Stomach (tissue), 9 donors: ENCODE results near the gene MAPKAPK2. TPM values are rescaled to one million over a fixed set of nuclear protein-coding genes. Genes with fewer than 3 reads are reported as not detected.

Experiments
- DNase-seq, 2 donors: peaks; one replicate each; pipeline versions ENCODE4 v3.0.0 to v3.0.0-alpha.2; 2013 to 2019
- H3K27ac ChIP-seq, 5 donors: fragments of 200-600 bp in 4 of 5; sonication (generic) in 4 of 5; one replicate each; pipeline ENCODE4 v1.5.1; 2013 to 2019; ENCODE audit warnings: mild to moderate bottlenecking in 1 of 5, moderate library complexity in 1 of 5
- H3K27me3 ChIP-seq, 3 donors: fragments of 200-600 bp; sonication (generic); one replicate each; pipeline ENCODE4 v1.5.1; 2017 to 2019; ENCODE audit warnings: mixed run types in 1 of 3
- H3K36me3 ChIP-seq, 4 donors: fragments of 200-600 bp; sonication (generic); 1 replicate in 3 of 4; 2 replicates in 1 of 4; pipeline ENCODE4 v1.5.1; 2016 to 2019
- H3K4me1 ChIP-seq, 4 donors: fragments of 200-600 bp; sonication (generic); one replicate each; pipeline ENCODE4 v1.5.1; 2016 to 2019
- H3K4me3 ChIP-seq, 4 donors: fragments of 200-600 bp; sonication (generic) in 3 of 4; one replicate each; pipeline ENCODE4 v1.5.1; 2016 to 2019; ENCODE audit warnings: mild to moderate bottlenecking in 1 of 4
- H3K9me3 ChIP-seq, 4 donors: fragments of 200-600 bp; sonication (generic); one replicate each; pipeline ENCODE4 v1.5.1; 2016 to 2019
- EP300 ChIP-seq: sonication (generic); formaldehyde crosslinking; IDR thresholded peaks from one replicate; pipeline ENCODE4 v1.6.1; 2017; ENCODE audit warnings: antibody characterized with exemption
- POLR2A ChIP-seq, 4 donors: fragments of 450-650 bp; IDR thresholded peaks; one replicate each; pipeline ENCODE4 v1.6.1; 2016; ENCODE audit warnings: antibody characterized with exemption in 4 of 4, control low read depth in 2 of 4, mild to moderate bottlenecking in 1 of 4, moderate library complexity in 1 of 4
- POLR2AphosphoS5 ChIP-seq, 3 donors: sonication (generic); formaldehyde crosslinking; IDR thresholded peaks; one replicate each; pipeline ENCODE4 v1.6.1; 2016; ENCODE audit warnings: antibody characterized with exemption in 3 of 3
- WGBS, 5 donors: extraction: QIAGEN DNeasy Blood & Tissue Kit in 3 of 5; methylation state at CpG; one replicate each; pipeline versions ENCODE4 v1.1.5 to v1.1.7; 2013 to 2018; 5-methylcytosine and 5-hydroxymethylcytosine counted together
- intact Hi-C: fragments of 100-400 bp; cut with DNase I; formaldehyde crosslinking; loops from one replicate; pipeline ENCODE4 v1.15.1; 2023; ENCODE audit warnings: low total_unique reads
- polyA plus RNA-seq, 3 donors: library from polyadenylated mRNA; stranded (reverse); fragments of 200-250 nt; gene quantifications; one replicate each; pipeline ENCODE4 v1.2.3, GENCODE V29; 2013
- total RNA-seq, 5 donors: library from RNA; depleted of rRNA; stranded (reverse); fragments of >200 nt; gene quantifications; one replicate each; pipeline versions ENCODE4 v1.1.0 to v1.2.3, GENCODE V29; 2014 to 2016
- TF ChIP-seq, protein P1 (sequence below), 7 experiments: fragments of 450-650 bp in 4 of 7; fragments of 200-600 bp in 3 of 7; sonication (generic) in 3 of 7; IDR thresholded peaks; one replicate each; pipeline ENCODE4 v1.5.1; 2016 to 2019; ENCODE audit warnings: antibody characterized with exemption in 7 of 7, control low read depth in 2 of 7, mild to moderate bottlenecking in 1 of 7
- donor health status: healthy with polysubstance abuse.
- donor health status: Bipolar disorder and iron deficiency.
- donor health status: healthy.

The MAPKAPK2 gene
- total and polyA plus RNA-seq, 8 donors: 22.6 to 78.0 (median 49.7) TPM

- no peaks in the 10 kb centered on the region for H3K36me3 ChIP-seq
- peaks cover 0 to 18% (median 14%) of the 10 kb centered on the region in 4 donors for H3K4me1 ChIP-seq
- TF ChIP-seq POLR2A (IDR thresholded peaks at IDR 0.05) (no peak), EP300 (no peak), POLR2AphosphoS5 (IDR thresholded peaks at IDR 0.05) (no peak)
- TF ChIP-seq, protein P1, sequence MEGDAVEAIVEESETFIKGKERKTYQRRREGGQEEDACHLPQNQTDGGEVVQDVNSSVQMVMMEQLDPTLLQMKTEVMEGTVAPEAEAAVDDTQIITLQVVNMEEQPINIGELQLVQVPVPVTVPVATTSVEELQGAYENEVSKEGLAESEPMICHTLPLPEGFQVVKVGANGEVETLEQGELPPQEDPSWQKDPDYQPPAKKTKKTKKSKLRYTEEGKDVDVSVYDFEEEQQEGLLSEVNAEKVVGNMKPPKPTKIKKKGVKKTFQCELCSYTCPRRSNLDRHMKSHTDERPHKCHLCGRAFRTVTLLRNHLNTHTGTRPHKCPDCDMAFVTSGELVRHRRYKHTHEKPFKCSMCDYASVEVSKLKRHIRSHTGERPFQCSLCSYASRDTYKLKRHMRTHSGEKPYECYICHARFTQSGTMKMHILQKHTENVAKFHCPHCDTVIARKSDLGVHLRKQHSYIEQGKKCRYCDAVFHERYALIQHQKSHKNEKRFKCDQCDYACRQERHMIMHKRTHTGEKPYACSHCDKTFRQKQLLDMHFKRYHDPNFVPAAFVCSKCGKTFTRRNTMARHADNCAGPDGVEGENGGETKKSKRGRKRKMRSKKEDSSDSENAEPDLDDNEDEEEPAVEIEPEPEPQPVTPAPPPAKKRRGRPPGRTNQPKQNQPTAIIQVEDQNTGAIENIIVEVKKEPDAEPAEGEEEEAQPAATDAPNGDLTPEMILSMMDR (IDR thresholded peaks at IDR 0.05): no peak
- H3K27ac ChIP-seq: no peak overlapping the region
- no peaks in the 10 kb centered on the region for H3K27me3 ChIP-seq
- 64 to 76% (median 72%) methylated on average over 13 of the region's 13 CpGs for WGBS, 5 donors
- intact Hi-C loops: no loop called here
- DNase-seq: no peak
- no peaks in the 10 kb centered on the region for H3K9me3 ChIP-seq
- no peak overlapping the region for H3K4me3 ChIP-seq
Measured at GRCh38 chr1:206742719-206743383, 58.1 kb downstream of the MAPKAPK2 start.

GRCh38 chr1:206744683-206745082 lies 60.0 kb downstream of the MAPKAPK2 start:
- DNase-seq: no peak
- H3K27ac ChIP-seq: no peak overlapping the region
- intact Hi-C loops: no loop called here
- H3K9me3 ChIP-seq: no peaks in the 10 kb centered on the region
- H3K4me3 ChIP-seq: no peak overlapping the region
- no peaks in the 10 kb centered on the region for H3K4me1 ChIP-seq
- H3K36me3 ChIP-seq: no peaks in the 10 kb centered on the region
- H3K27me3 ChIP-seq: no peaks in the 10 kb centered on the region
- TF ChIP-seq, protein P1 (IDR thresholded peaks at IDR 0.05): no peak
- TF ChIP-seq EP300 (no peak), POLR2A (IDR thresholded peaks at IDR 0.05) (no peak)
- 54 to 75% (median 61%) methylated on average over 3 to 4 of the region's 4 CpGs for WGBS, 5 donors

GRCh38 chr1:206745301-206745700 lies 60.6 kb downstream of the MAPKAPK2 start:
- no peak for DNase-seq
- no peaks in the 10 kb centered on the region for H3K9me3 ChIP-seq
- intact Hi-C loops: no loop called here
- no peaks in the 10 kb centered on the region for H3K27me3 ChIP-seq
- H3K4me1 ChIP-seq: no peaks in the 10 kb centered on the region
- no peaks in the 10 kb centered on the region for H3K36me3 ChIP-seq
- TF ChIP-seq POLR2A (IDR thresholded peaks at IDR 0.05): no peak
- no peak for TF ChIP-seq POLR2AphosphoS5 (IDR thresholded peaks at IDR 0.05)
- TF ChIP-seq EP300: no peak
- TF ChIP-seq, protein P1 (IDR thresholded peaks at IDR 0.05): no peak
- H3K27ac ChIP-seq: no peak overlapping the region
- 89 to 96% (median 94%) methylated on average over 1 of the region's 1 CpG for WGBS, 5 donors
- H3K4me3 ChIP-seq: no peak overlapping the region

GRCh38 chr1:206748348-206749030 lies 63.8 kb downstream of the MAPKAPK2 start:
- Histone ChIP-seq H3K27ac (no peak overlapping the region), H3K27me3 (no peaks in the 10 kb centered on the region), H3K4me1 (no peaks in the 10 kb centered on the region), H3K9me3 (no peaks in the 10 kb centered on the region), H3K4me3 (no peak overlapping the region), H3K36me3 (no peaks in the 10 kb centered on the region)
- DNase-seq: no peak
- intact Hi-C loops: no loop called here
- TF ChIP-seq POLR2A (IDR thresholded peaks at IDR 0.05) (no peak), POLR2AphosphoS5 (IDR thresholded peaks at IDR 0.05) (no peak), EP300 (no peak)
- TF ChIP-seq, protein P1 (IDR thresholded peaks at IDR 0.05): no peak
- 51 to 78% (median 66%) methylated on average over 3 of the region's 3 CpGs for WGBS, 5 donors
